AG04449 (cell line): ENCODE data around the gene CDYL.

ENCODE experiments used
- CTCF ChIA-PET: fragments of 350-600 bp; formaldehyde crosslinking; extraction: SDS; loops from one replicate; lab custom pipeline; 2021; ENCODE audit warnings: antibody characterized with exemption; lab: Yijun Ruan, JAX
- POLR2A ChIA-PET: fragments of 400-600, 350-600 bp; formaldehyde crosslinking; extraction: SDS; loops from one replicate; lab custom pipeline; 2020; ENCODE audit warnings: antibody characterized with exemption, inconsistent platforms; lab: Yijun Ruan, JAX
- DNase-seq: peaks from one replicate; pipeline ENCODE4 v3.0.0-alpha.2; 2010; ENCODE audit warnings: low read depth, low spot score
- H3K4me3 ChIP-seq: 2 replicates; pipeline ENCODE4 v1.5.1; 2011; ENCODE audit warnings: low read depth, mild to moderate bottlenecking, control low read depth, low read length
- CTCF ChIP-seq: IDR thresholded peaks from one replicate; pipeline ENCODE4 v1.5.1; 2011; ENCODE audit warnings: mild to moderate bottlenecking, moderate library complexity, low read length, control low read depth, inconsistent platforms; ENCODE audit not compliant: insufficient read depth; ENCODE audit errors: missing control alignments

Gene CDYL

GRCh38 chr6:4888841-4889240, 112.6 kb downstream of the CDYL start:
- DNase-seq: no peak
- H3K4me3 ChIP-seq: no peak overlapping the region
- no peak for TF ChIP-seq CTCF
- ChIA-PET POLR2A (no interaction called here), CTCF (no interaction called here)

- CTCF ChIA-PET: no interaction called here
- POLR2A ChIA-PET: no interaction called here
- DNase-seq: no peak
- no peak for TF ChIP-seq CTCF
- H3K4me3 ChIP-seq: no peak overlapping the region
These were observed 113.5 kb downstream of the CDYL start for GRCh38 chr6:4889701-4890100.

GRCh38 chr6:4890191-4890590, 114.0 kb downstream of the CDYL start:
- CTCF ChIA-PET: no interaction called here
- POLR2A ChIA-PET: no interaction called here

GRCh38 chr6:4890627-4891026, 114.4 kb downstream of the CDYL start:
- no peak overlapping the region for H3K4me3 ChIP-seq
- CTCF ChIA-PET: no interaction called here
- no peak for DNase-seq
- TF ChIP-seq CTCF: no peak
- POLR2A ChIA-PET: no interaction called here

More at GRCh38 chr6:4890191-4890590, 114.0 kb downstream of the CDYL start:
- DNase-seq: no peak
- TF ChIP-seq CTCF: no peak
- H3K4me3 ChIP-seq: no peak overlapping the region

- no peak for DNase-seq
- no peak overlapping the region for H3K4me3 ChIP-seq
- CTCF ChIA-PET: no interaction called here
- POLR2A ChIA-PET: no interaction called here
- TF ChIP-seq CTCF: no peak
These were observed 114.9 kb downstream of the CDYL start for GRCh38 chr6:4891141-4891540.

GRCh38 chr6:4892785-4893485, 116.7 kb downstream of the CDYL start:
- DNase-seq: no peak
- no peak for TF ChIP-seq CTCF
- CTCF ChIA-PET: no interaction called here
- H3K4me3 ChIP-seq: no peak overlapping the region
- POLR2A ChIA-PET: no interaction called here
